GM21619 (cell line): ENCODE data around the gene NKX2-4.
"Not testable (repeated sequence)": the region's sequence is repeated elsewhere in the genome, so short reads cannot be mapped to it uniquely, and the experiment has no call there.

Experiments
- ATAC-seq: cut with Tn5 transposase; IDR thresholded peaks from one replicate; pipeline ENCODE4 v1.9.1; 2021; ENCODE audit not compliant: unreplicated experiment

The NKX2-4 gene

DNA sequence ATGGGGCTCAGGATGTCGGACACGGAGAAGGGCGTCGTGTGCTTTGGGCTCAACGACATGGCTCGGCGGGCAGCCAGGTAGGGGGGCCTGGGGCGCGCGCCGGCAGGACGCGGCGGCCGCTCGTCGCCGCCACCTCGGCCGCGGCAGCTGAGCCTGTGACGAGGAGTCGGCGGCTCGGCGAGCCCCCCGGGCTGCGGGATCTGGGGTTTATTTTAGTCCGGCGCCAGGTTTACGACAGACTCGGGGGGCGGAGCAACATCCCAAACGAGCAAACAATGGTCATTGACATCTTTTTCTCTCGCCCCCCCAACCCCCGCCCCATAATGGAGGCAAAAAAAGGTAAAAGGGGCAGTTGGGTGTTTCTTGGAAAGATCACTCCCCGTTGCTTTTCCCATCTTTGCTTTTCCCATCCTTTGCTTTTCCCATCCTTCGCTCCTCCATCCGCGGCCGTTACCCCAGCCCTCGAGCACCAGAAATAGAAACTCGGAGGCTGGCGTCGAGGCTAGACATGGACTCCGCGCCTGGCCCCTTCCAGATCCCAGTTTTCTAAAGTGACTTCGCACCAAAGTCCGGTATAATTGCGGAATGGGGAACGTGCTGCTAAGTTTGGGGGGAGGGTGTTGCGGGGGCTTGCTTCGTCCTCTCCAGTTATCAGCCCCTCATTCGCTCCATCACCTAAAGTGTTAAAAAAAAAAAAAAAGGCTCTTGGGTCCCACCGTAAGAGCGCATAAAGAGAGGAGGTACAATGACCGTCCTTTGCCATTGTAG is at the start of gene NKX2-4:
NKX2-4 (minus strand) TSS at position 186 of the 768 bp plus-strand sequence; CDS start at position 59, 127 bp downstream.
- no peak for ATAC-seq

DNA sequence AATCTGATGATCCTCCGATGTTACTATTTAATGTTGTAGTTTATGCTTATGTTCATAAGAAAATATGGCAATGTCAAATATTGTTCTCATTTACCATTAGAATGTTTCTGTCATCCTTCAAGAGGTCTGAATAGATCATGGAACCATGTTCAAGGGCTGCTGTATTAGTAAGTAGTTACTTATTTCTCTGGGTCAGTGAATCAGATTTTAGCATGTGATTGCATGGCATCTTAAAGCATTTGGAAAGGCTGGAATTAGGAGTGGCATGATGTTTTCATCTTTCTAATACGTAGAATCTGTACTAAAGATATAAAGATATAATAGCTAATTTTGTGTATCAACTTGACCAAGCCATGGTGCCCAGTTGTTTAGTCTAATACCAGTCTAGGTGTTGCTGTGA is 40.5 kb upstream of the NKX2-4 start:
- no peak for ATAC-seq

GRCh38 chr20:21437248-21437647 is 39.9 kb upstream of the NKX2-4 start:
- ATAC-seq = no peak

DNA sequence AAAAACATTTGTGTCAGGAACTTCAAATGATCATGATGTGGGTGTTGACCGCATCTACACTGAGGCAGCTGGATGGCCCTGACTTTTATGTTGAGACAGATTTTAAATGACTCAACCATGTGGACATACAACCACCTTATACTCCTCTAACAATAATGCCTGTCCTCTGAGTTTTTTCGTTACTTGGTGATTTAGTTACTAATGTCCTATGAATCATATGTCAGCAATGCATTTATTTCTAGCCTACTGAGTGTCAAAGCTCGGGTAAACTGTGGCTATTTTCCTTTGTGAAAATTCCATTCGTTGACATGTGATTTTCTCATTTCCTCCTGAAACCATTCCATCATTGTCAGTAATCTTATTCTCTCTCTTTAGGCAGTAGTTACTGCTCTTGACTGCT is 38.9 kb upstream of the NKX2-4 start:
- no peak for ATAC-seq

DNA sequence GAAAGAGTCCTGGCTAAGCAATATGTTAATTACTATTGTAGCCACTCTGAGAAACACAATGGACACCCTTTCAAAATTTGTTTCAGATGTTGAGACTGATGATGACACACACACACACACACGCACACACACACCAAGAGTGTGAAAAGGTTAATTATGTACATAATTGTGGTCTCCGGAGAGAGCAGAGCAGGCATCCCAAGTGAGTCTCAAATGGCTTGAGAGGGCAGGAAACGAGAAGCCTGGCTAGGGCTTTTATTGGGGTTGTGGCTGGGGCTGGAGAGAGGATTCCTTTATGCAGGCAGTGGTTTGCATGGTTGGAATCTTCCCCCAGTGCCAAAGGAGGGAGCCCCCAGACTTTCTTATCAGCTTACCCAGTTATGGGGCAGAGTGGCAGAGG is 38.2 kb upstream of the NKX2-4 start:
- no peak for ATAC-seq

GRCh38 chr20:21433329-21433890 is 36.1 kb upstream of the NKX2-4 start:
- ATAC-seq = no peak

GRCh38 chr20:21432911-21433310 is 35.6 kb upstream of the NKX2-4 start:
- no peak for ATAC-seq

GRCh38 chr20:21430020-21430419 is 32.7 kb upstream of the NKX2-4 start:
- ATAC-seq = no peak

GRCh38 chr20:21424846-21425245 is 27.5 kb upstream of the NKX2-4 start:
- ATAC-seq = no peak

GRCh38 chr20:21423712-21424111 is 26.4 kb upstream of the NKX2-4 start:
- not testable (repeated sequence) for ATAC-seq

- no peak for ATAC-seq
Measured at GRCh38 chr20:21421601-21422236, 24.4 kb upstream of the NKX2-4 start.

DNA sequence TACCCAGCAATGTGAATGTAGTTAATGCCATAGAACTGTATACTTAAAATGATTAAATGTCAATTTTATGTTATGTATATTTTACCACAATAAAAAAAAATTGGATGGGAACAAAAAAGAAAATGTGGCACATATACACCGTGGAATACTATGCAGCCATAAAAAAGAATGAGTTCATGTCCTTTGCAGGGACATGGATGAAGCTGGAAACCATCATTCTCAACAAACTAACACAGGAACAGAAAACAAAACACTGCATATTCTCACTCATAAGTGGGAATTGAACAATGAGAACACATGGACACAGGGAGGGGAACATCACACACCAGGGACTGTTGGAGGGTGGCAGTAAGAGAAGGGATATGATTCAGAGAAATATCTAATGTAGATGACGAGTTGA is 21.8 kb upstream of the NKX2-4 start:
- ATAC-seq = not testable (repeated sequence)

DNA sequence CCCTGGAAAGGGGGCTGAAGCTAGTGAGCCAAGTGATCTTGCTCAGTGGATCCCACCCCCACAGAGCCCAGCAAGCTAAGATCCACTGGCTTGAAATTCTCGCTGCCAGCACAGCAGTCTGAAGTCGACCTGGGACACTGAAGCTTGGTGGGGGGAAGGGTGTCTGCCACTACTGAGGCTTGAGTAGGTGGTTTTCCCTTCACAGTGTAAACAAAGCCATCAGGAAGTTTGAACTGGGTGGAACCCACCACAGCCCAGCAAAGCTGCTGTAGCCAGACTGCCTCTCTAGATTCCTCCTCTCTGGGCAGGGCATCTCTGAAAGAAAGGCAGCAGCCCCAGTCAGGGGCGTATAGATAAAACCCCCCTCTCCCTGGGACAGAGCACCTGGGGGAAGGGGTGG is 16.7 kb upstream of the NKX2-4 start:
- ATAC-seq = not testable (repeated sequence)

GRCh38 chr20:21411725-21412124 is 14.4 kb upstream of the NKX2-4 start:
- no peak for ATAC-seq

DNA sequence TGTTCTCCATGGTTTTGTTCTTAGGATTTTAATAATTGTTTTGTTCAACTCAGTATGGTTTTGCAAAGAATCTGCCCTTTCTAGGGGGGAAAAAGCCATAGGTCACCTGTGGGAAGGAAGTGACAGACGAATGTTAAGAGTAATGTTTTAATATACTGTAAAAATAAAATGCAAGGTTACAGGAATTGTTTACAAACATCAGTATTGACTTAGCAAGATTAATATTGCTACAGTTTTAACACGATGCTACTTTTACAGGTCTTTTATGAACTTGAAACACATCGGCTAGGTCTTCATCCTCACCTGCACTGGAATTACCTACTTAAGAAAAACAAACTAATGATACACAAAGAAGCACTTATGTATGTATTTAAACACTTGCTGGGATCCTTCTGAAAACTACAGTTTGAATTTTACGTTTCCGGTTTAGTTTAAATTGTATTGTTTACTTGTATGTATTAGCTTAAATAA is 1.7 kb upstream of the NKX2-4 start:
- ATAC-seq = no peak

GRCh38 chr20:21398109-21399004 is 1.0 kb upstream of the NKX2-4 start:
- no peak for ATAC-seq

DNA sequence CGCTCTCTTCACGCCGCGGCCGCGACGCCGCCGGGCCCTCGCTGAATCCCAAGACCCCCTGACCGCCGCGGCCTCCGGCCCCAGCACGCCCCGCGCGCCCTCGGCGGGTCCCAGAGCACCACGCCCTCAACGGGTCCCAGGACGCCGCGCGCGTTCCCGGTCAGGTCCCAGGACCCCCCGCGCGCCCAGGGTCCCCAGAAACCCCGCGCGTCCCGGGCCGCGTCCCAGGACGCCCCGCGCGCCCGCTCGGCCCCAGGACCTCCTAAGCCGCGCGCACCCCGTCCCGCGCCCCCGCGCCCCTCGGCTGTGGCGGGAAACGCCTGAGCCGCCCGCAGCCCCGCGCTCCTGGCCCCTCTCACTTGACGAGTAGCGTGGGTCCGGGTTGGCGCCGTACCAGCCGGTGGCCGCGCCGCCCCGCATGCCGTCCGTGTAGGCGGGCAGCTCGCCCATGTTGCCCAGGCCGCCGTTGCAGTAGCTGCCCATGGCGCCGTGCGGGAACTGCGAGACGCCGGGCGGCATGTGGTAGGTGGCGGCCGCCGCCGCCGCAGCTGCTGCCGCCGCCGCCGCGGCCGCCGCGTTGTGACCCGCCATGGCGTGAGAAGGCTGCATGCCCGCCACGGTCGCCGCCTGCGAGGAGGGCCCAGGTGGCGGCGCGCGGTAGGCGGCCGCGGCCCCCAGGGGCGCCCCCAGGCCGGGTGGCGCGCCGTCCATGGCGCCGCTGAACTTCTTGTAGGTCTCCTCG is 556 bp downstream of the NKX2-4 start:
- no peak for ATAC-seq

DNA sequence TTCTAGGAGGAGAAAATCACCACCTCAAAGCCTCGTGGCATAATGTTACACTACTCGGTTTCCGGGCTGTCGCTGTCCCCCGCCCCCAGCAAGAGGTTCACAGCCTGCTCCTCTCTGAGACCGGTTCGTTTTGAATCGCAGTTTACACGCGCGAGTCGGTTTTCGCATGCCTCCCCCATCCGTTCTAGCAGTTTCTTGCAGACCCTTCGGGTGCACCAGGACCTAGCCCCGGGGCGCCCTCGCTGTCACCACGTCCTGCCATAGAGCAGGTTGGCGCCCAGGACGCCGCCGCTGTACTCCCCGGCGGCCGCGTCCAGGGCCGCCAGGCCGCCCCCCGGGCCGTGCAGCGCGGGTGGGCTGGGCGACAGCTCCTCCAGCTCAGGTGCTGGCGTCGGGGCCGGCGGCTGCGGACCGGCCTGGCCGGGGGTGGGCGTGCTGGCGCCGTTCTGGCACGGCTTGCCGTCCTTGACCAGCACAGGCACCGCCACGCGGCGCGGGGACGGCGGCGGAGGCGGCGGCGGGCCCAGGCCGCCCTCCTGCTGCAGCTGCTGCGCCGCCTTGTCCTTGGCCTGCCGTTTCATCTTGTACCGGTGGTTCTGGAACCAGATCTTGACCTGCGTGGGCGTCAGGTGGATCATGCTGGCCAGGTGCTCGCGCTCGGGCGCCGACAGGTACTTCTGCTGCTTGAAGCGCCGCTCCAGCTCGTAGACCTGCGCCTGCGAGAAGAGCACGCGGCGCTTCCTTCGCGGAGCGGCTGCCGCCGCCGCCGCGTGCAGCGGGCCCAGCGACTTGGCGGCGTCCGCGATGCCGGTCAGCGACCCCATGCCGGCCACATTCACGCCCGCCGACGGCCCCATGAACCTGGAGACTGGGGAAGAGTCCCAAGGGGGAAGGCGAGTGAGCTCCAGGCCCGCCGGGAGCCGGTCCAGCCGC is 1.4 kb downstream of the NKX2-4 start:
- no peak for ATAC-seq

- no peak for ATAC-seq
Measured at GRCh38 chr20:21395051-21395665, 2.2 kb downstream of the NKX2-4 start.
